ENCODE results near the gene MDM4.

Gene MDM4

GRCh38 chr1:204487256-204487615 lies 29.0 kb upstream of the MDM4 start:
- DNase-seq (ENCODE audit: extremely low spot score, insufficient read length, low read depth), result no peak
- FAIRE-seq, result no peak

- FAIRE-seq (no peak), DNase-seq (ENCODE audit: extremely low spot score, insufficient read length, low read depth) (no peak)
These were observed 24.6 kb upstream of the MDM4 start for GRCh38 chr1:204491655-204492054.

- FAIRE-seq (no peak), DNase-seq (ENCODE audit: extremely low spot score, insufficient read length, low read depth) (no peak)
These were observed 22.8 kb upstream of the MDM4 start for GRCh38 chr1:204493145-204493983.

GRCh38 chr1:204493984-204494280 lies 22.3 kb upstream of the MDM4 start:
- FAIRE-seq (peak; percentile 46), DNase-seq (ENCODE audit: extremely low spot score, insufficient read length, low read depth) (no peak)

- DNase-seq (ENCODE audit: extremely low spot score, insufficient read length, low read depth), result peak; percentile 80
- FAIRE-seq, result peak; percentile 83
These were observed 21.7 kb upstream of the MDM4 start, which contains the start of gene PIK3C2B for GRCh38 chr1:204494281-204495077. Gene PIK3C2B (minus strand): TSS chr1:204494805. CDS start chr1:204469802, 25,003 bp downstream.

GRCh38 chr1:204495078-204495753 lies 21.0 kb upstream of the MDM4 start:
- no peak for FAIRE-seq
- no peak for DNase-seq (ENCODE audit: extremely low spot score, insufficient read length, low read depth)

- DNase-seq (ENCODE audit: extremely low spot score, insufficient read length, low read depth), result no peak
- FAIRE-seq, result no peak
These were observed 20.4 kb upstream of the MDM4 start for GRCh38 chr1:204495777-204496176.

GRCh38 chr1:204498981-204499380 lies 17.2 kb upstream of the MDM4 start:
- FAIRE-seq, result no peak
- no peak for DNase-seq (ENCODE audit: extremely low spot score, insufficient read length, low read depth)

- FAIRE-seq (no peak), DNase-seq (ENCODE audit: extremely low spot score, insufficient read length, low read depth) (no peak)
These were observed 16.4 kb upstream of the MDM4 start for GRCh38 chr1:204499511-204500468.

GRCh38 chr1:204502241-204502640 lies 14.0 kb upstream of the MDM4 start:
- FAIRE-seq (no peak), DNase-seq (ENCODE audit: extremely low spot score, insufficient read length, low read depth) (no peak)

GRCh38 chr1:204503122-204503912 lies 12.9 kb upstream of the MDM4 start:
- FAIRE-seq, result peak; percentile 79
- no peak for DNase-seq (ENCODE audit: extremely low spot score, insufficient read length, low read depth)

- FAIRE-seq, result no peak
- DNase-seq (ENCODE audit: extremely low spot score, insufficient read length, low read depth), result no peak
These were observed 12.2 kb upstream of the MDM4 start for GRCh38 chr1:204503913-204504519.

GRCh38 chr1:204505674-204506200 lies 10.5 kb upstream of the MDM4 start:
- DNase-seq (ENCODE audit: extremely low spot score, insufficient read length, low read depth) (no peak), FAIRE-seq (no peak)

GRCh38 chr1:204506201-204506968 lies 9.8 kb upstream of the MDM4 start:
- peak; percentile 62 for FAIRE-seq

GRCh38 chr1:204506969-204507316 lies 9.3 kb upstream of the MDM4 start:
- no peak for DNase-seq (ENCODE audit: extremely low spot score, insufficient read length, low read depth)
- peak; percentile 78 for FAIRE-seq

More at GRCh38 chr1:204506201-204506968, 9.8 kb upstream of the MDM4 start:
- no peak for DNase-seq (ENCODE audit: extremely low spot score, insufficient read length, low read depth)

GRCh38 chr1:204507317-204508105 lies 8.7 kb upstream of the MDM4 start:
- FAIRE-seq (no peak), DNase-seq (ENCODE audit: extremely low spot score, insufficient read length, low read depth) (no peak)

- DNase-seq (ENCODE audit: extremely low spot score, insufficient read length, low read depth) (no peak), FAIRE-seq (no peak)
These were observed 7.0 kb upstream of the MDM4 start for GRCh38 chr1:204509186-204509635.
